ENCODE measurements around the gene OSBPL10. TPM values are rescaled to one million over a fixed set of nuclear protein-coding genes. Genes with fewer than 3 reads are reported as not detected.

Gene OSBPL10
- polyA plus RNA-seq, 1 donor from 2014 or later, result 2.0 TPM

- H3K79me2 ChIP-seq (replicated peaks; ENCODE audit: insufficient read depth, low read length), result no peaks in the 10 kb centered on the region
- no peaks in the 10 kb centered on the region for H3K27me3 ChIP-seq (ENCODE audit: insufficient read depth, low read depth, low read length)
- no peaks in the 10 kb centered on the region for H3F3A ChIP-seq (ENCODE audit: insufficient read depth, low read length, poor library complexity, severe bottlenecking)
- no peak for TF ChIP-seq POLR2AphosphoS5 (IDR thresholded peaks at IDR 0.05)
- TF ChIP-seq SMC3 (conservative IDR thresholded peaks at IDR 0.05; ENCODE audit: poor library complexity), result no peak
- TF ChIP-seq REST (IDR thresholded peaks at IDR 0.05; ENCODE audit: borderline replicate concordance), result no peak
- TF ChIP-seq TAF1 (IDR thresholded peaks at IDR 0.05; ENCODE audit: low read depth), result no peak
- no peak for TF ChIP-seq EZH2 (IDR thresholded peaks at IDR 0.05; ENCODE audit: borderline replicate concordance, insufficient read depth, low read length, poor library complexity, severe bottlenecking)
- no peak for TF ChIP-seq EP300 (conservative IDR thresholded peaks at IDR 0.05; ENCODE audit: poor library complexity, severe bottlenecking)
- TF ChIP-seq RAD21 (conservative IDR thresholded peaks at IDR 0.05), result no peak
- TF ChIP-seq CTCF (IDR thresholded peaks at IDR 0.05; ENCODE audit: poor library complexity, severe bottlenecking), result no peak
- H3K4me3 ChIP-seq (ENCODE audit: low read length), result no peak overlapping the region
- no peaks in the 10 kb centered on the region for H3K9me2 ChIP-seq (ENCODE audit: insufficient read depth, low read length)
- no peak overlapping the region for H3K4me2 ChIP-seq (ENCODE audit: low read length)
- no peaks in the 10 kb centered on the region for H3K9me3 ChIP-seq (ENCODE audit: low read length)
- no peak overlapping the region for H2AFZ ChIP-seq (ENCODE audit: low read depth, low read length)
- H3K27ac ChIP-seq (ENCODE audit: low read length), result no peak overlapping the region
- H4K20me1 ChIP-seq (ENCODE audit: insufficient read depth), result no peaks in the 10 kb centered on the region
- H3K36me3 ChIP-seq (ENCODE audit: insufficient read depth, low read length), result no peaks in the 10 kb centered on the region
- no peak overlapping the region for H3K9ac ChIP-seq (ENCODE audit: low read length)
Measured at GRCh38 chr3:31890742-31891469, 90.2 kb downstream of the OSBPL10 start.

- no peaks in the 10 kb centered on the region for H3K9me2 ChIP-seq (ENCODE audit: insufficient read depth, low read length)
- TF ChIP-seq SMC3 (conservative IDR thresholded peaks at IDR 0.05; ENCODE audit: poor library complexity) (no peak), MXI1 (conservative IDR thresholded peaks at IDR 0.05; ENCODE audit: poor library complexity, severe bottlenecking) (no peak), EZH2 (IDR thresholded peaks at IDR 0.05; ENCODE audit: borderline replicate concordance, insufficient read depth, low read length, poor library complexity, severe bottlenecking) (no peak), RAD21 (conservative IDR thresholded peaks at IDR 0.05) (no peak), POLR2AphosphoS5 (IDR thresholded peaks at IDR 0.05) (no peak), TAF1 (IDR thresholded peaks at IDR 0.05; ENCODE audit: low read depth) (no peak), CTCF (IDR thresholded peaks at IDR 0.05; ENCODE audit: poor library complexity, severe bottlenecking) (no peak), EP300 (conservative IDR thresholded peaks at IDR 0.05; ENCODE audit: poor library complexity, severe bottlenecking) (no peak), REST (IDR thresholded peaks at IDR 0.05; ENCODE audit: borderline replicate concordance) (no peak)
- no peaks in the 10 kb centered on the region for H3K27me3 ChIP-seq (ENCODE audit: insufficient read depth, low read depth, low read length)
- no peaks in the 10 kb centered on the region for H3K9me3 ChIP-seq (ENCODE audit: low read length)
- H3K79me2 ChIP-seq (replicated peaks; ENCODE audit: insufficient read depth, low read length), result no peaks in the 10 kb centered on the region
- no peak overlapping the region for H2AFZ ChIP-seq (ENCODE audit: low read depth, low read length)
- no peaks in the 10 kb centered on the region for H3K36me3 ChIP-seq (ENCODE audit: insufficient read depth, low read length)
- H3F3A ChIP-seq (ENCODE audit: insufficient read depth, low read length, poor library complexity, severe bottlenecking), result no peaks in the 10 kb centered on the region
- no peak overlapping the region for H3K27ac ChIP-seq (ENCODE audit: low read length)
- no peaks in the 10 kb centered on the region for H4K20me1 ChIP-seq (ENCODE audit: insufficient read depth)
- no peak overlapping the region for H3K4me3 ChIP-seq (ENCODE audit: low read length)
- no peak overlapping the region for H3K4me2 ChIP-seq (ENCODE audit: low read length)
- H3K9ac ChIP-seq (ENCODE audit: low read length), result no peak overlapping the region
Measured at GRCh38 chr3:31890007-31890406, 91.1 kb downstream of the OSBPL10 start.

Data from neural cell (in vitro differentiated cells).